Measurements from ENCODE around the gene SRPK2. TPM values are rescaled to one million over a fixed set of nuclear protein-coding genes. Genes with fewer than 3 reads are reported as not detected.
A peak's percentile ranks its signal among the peaks of the same experiment; 100 is the strongest.

SRPK2 gene
- total RNA-seq, 1 donor from 2014 or later: 47.1 TPM

DNA sequence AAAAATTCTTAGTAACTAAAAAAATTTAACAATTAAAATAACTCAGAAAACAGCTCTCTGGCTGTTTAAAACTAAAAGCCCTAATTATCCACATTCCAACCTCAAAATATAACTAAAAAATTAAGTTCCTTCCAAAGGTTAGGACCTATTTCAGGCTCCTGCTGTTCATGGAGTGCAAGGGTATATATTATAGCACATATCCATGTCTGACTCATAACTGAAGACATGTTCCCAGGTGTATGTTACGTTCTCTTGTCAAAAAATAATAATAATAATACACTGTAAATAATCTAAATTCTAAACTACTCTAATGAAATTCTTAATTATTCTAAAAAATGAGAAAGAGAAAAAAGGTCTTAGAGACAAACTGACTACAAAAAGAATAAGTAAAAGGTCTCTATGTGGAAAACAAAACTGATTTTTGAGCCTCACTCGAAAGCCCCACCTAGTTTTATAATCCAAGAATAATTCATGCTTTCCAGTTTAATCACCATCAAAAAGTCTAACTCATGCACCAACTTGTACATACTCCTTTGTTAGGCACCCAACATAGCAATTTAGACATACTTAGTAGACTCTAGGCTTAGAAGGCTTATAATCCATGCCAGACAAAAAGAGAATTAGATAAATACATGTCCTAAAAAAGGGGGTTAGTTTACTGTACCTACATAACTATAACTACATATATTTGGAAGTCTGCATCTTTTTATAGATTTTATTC is 203.3 kb downstream of the SRPK2 start:
- H3K4me3 ChIP-seq: no peak overlapping the region
- intact Hi-C loops (cut with DNase I): no loop called here
- TF ChIP-seq POLR2A (IDR thresholded peaks at IDR 0.05) (no peak), POLR2AphosphoS5 (IDR thresholded peaks at IDR 0.05; ENCODE audit: insufficient read depth in 1 of 2, low read depth in 1 of 2) (peak in 1 of 2 donors; percentile 78)
- H3K27ac ChIP-seq: no peak overlapping the region
- H3K27me3 ChIP-seq: no peaks in the 10 kb centered on the region
- no peaks in the 10 kb centered on the region for H3K9me3 ChIP-seq
- peaks cover 29% of the 10 kb centered on the region for H3K4me1 ChIP-seq
- H3K36me3 ChIP-seq: no peaks in the 10 kb centered on the region
- DNase-seq (ENCODE audit: extremely low spot score in 2 of 2): no peak

DNA sequence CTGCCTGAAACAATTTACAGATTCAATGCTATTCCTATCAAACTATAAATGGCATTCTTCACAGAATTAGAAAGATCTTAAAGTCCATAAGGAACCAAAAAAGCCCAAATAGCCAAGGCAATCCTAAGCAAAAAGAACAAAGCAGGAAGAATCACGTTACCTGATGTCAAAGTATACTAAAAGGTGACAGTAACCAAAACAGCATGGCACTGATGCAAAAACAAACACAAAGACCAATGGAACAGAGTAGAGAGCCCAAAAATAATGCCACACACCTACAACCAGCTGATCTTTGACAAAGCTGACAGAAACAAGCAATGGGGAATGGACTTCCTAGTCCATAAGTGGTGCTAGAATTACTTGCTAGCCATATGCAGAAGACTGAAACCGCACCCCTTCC is 208.7 kb downstream of the SRPK2 start:
- Histone ChIP-seq H3K9me3 (no peaks in the 10 kb centered on the region), H3K27ac (no peak overlapping the region), H3K36me3 (no peaks in the 10 kb centered on the region), H3K27me3 (no peaks in the 10 kb centered on the region), H3K4me3 (no peak overlapping the region), H3K4me1 (peaks cover 5% of the 10 kb centered on the region)
- TF ChIP-seq, protein P1, sequence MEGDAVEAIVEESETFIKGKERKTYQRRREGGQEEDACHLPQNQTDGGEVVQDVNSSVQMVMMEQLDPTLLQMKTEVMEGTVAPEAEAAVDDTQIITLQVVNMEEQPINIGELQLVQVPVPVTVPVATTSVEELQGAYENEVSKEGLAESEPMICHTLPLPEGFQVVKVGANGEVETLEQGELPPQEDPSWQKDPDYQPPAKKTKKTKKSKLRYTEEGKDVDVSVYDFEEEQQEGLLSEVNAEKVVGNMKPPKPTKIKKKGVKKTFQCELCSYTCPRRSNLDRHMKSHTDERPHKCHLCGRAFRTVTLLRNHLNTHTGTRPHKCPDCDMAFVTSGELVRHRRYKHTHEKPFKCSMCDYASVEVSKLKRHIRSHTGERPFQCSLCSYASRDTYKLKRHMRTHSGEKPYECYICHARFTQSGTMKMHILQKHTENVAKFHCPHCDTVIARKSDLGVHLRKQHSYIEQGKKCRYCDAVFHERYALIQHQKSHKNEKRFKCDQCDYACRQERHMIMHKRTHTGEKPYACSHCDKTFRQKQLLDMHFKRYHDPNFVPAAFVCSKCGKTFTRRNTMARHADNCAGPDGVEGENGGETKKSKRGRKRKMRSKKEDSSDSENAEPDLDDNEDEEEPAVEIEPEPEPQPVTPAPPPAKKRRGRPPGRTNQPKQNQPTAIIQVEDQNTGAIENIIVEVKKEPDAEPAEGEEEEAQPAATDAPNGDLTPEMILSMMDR (IDR thresholded peaks at IDR 0.05): no peak
- TF ChIP-seq POLR2AphosphoS5 (IDR thresholded peaks at IDR 0.05; ENCODE audit: insufficient read depth in 1 of 2, low read depth in 1 of 2) (no peak), POLR2A (IDR thresholded peaks at IDR 0.05) (no peak)
- intact Hi-C loops (cut with DNase I): no loop called here
- no peak for DNase-seq (ENCODE audit: extremely low spot score in 2 of 2)

DNA sequence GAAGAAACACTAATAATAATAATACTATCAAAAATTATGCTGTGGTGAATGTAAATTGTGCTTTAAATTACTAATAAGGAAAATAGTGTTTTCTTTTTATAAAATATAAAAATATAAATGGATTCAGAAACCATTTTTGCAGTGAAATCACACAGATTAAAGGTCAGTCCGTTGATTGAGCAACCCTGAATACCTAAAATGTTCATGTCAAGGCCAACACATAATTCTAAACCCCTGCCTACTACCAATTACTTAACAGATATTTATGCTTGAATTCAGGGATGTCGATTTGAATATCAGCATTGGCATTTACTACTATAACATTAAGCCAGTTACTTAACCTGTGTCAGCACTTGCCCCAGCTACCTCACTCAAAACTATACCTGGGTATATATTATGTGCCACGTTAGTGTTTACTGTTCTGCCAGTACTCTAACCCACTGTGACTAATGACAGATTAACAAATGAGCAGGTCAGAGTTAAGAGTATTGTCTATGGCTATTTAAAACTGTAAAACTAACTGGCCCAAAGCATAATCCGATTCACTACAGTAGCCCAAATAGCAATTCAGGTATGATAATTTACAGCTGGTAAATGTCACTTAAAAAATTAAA is 209.7 kb downstream of the SRPK2 start:
- TF ChIP-seq POLR2AphosphoS5 (IDR thresholded peaks at IDR 0.05; ENCODE audit: insufficient read depth in 1 of 2, low read depth in 1 of 2): no peak
- Histone ChIP-seq H3K27me3 (no peaks in the 10 kb centered on the region), H3K4me1 (peaks cover 5% of the 10 kb centered on the region), H3K27ac (no peak overlapping the region), H3K9me3 (no peaks in the 10 kb centered on the region), H3K4me3 (no peak overlapping the region), H3K36me3 (no peaks in the 10 kb centered on the region)
- intact Hi-C loops (cut with DNase I): no loop called here
- no peak for DNase-seq (ENCODE audit: extremely low spot score in 2 of 2)

DNA sequence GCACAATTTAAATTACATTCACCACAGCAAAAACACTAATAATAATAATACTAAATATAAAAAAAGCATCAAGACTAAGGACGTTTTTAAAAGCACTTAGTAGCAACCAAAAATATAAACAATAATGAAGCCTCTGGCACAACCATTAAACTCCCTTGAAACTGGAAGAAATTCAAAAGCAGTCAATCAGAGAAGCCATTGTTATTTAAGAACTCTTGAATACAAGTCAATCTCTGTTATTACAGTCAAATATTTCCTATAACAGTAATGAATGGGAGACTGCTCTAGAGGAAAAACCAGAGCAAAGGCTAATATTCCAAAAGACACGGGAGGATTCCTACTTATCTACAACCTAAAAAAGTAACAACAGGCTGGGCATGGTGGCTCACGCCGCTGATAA is 210.5 kb downstream of the SRPK2 start:
- Histone ChIP-seq H3K4me1 (peaks cover 5% of the 10 kb centered on the region), H3K36me3 (no peaks in the 10 kb centered on the region), H3K9me3 (no peaks in the 10 kb centered on the region), H3K4me3 (no peak overlapping the region), H3K27ac (no peak overlapping the region), H3K27me3 (no peaks in the 10 kb centered on the region)
- intact Hi-C loops (cut with DNase I): no loop called here
- TF ChIP-seq POLR2AphosphoS5 (IDR thresholded peaks at IDR 0.05; ENCODE audit: insufficient read depth in 1 of 2, low read depth in 1 of 2) (no peak), POLR2A (IDR thresholded peaks at IDR 0.05) (no peak)
- TF ChIP-seq, protein P1 (IDR thresholded peaks at IDR 0.05): no peak
- no peak for DNase-seq (ENCODE audit: extremely low spot score in 2 of 2)

DNA sequence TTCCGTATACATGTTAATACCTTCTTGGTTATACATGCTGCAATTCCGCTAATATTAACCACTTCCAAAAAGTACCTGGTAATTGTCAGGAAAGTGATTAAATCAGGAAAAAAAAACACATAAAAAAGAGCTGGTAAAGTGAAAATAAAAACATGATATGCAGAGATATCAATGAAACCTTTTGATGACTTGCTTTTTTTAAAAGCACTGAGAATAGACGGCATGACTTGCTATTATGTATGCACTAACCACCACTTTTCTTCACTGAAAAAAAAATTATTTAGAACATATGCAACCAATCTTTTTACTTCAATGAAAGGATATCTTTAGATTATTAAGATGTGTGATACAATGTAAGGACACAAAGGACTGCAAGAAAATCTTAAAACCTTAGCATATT is 211.7 kb downstream of the SRPK2 start:
- no peak overlapping the region for H3K4me3 ChIP-seq
- DNase-seq (ENCODE audit: extremely low spot score in 2 of 2): no peak
- H3K36me3 ChIP-seq: no peaks in the 10 kb centered on the region
- peaks cover 5% of the 10 kb centered on the region for H3K4me1 ChIP-seq
- H3K27ac ChIP-seq: no peak overlapping the region
- H3K9me3 ChIP-seq: no peaks in the 10 kb centered on the region
- TF ChIP-seq POLR2A (IDR thresholded peaks at IDR 0.05) (no peak), POLR2AphosphoS5 (IDR thresholded peaks at IDR 0.05; ENCODE audit: insufficient read depth in 1 of 2, low read depth in 1 of 2) (no peak)
- TF ChIP-seq, protein P1 (IDR thresholded peaks at IDR 0.05): no peak
- no peaks in the 10 kb centered on the region for H3K27me3 ChIP-seq
- intact Hi-C loops (cut with DNase I): no loop called here

DNA sequence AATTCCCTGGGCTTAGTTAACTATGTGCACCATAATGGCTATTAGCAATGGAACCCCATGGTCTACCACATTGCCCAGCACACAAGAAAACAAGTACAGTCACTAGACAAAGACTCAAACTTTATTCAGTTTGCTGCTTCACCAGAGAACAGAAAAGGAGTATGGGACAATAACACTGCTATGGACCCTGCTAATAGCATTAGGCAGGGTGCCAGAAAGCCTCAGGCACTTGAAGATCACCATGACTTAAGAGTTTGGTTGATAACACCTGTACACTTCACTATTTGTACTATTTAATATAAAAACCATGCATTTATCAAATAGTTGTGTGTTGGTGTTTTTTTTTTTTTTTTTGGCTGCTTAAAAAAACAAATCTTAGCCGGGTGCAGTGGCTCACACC is 215.1 kb downstream of the SRPK2 start:
- Histone ChIP-seq H3K4me3 (no peak overlapping the region), H3K9me3 (no peaks in the 10 kb centered on the region), H3K27ac (no peak overlapping the region), H3K4me1 (peaks cover 5% of the 10 kb centered on the region), H3K27me3 (no peaks in the 10 kb centered on the region), H3K36me3 (no peaks in the 10 kb centered on the region)
- DNase-seq (ENCODE audit: extremely low spot score in 2 of 2): no peak
- TF ChIP-seq, protein P1 (IDR thresholded peaks at IDR 0.05): no peak
- TF ChIP-seq POLR2AphosphoS5 (IDR thresholded peaks at IDR 0.05; ENCODE audit: insufficient read depth in 1 of 2, low read depth in 1 of 2): no peak
- TF ChIP-seq POLR2A (IDR thresholded peaks at IDR 0.05): no peak
- intact Hi-C loops (cut with DNase I): no loop called here
